ENCODE data around the gene RABGAP1L.
"Not testable (repeated sequence)": the region's sequence is repeated elsewhere in the genome, so short reads cannot be mapped to it uniquely, and the experiment has no call there.

Gene RABGAP1L

GRCh38 chr1:175013445-175013844 is 854.1 kb downstream of the RABGAP1L start:
- no peak for FAIRE-seq

DNA sequence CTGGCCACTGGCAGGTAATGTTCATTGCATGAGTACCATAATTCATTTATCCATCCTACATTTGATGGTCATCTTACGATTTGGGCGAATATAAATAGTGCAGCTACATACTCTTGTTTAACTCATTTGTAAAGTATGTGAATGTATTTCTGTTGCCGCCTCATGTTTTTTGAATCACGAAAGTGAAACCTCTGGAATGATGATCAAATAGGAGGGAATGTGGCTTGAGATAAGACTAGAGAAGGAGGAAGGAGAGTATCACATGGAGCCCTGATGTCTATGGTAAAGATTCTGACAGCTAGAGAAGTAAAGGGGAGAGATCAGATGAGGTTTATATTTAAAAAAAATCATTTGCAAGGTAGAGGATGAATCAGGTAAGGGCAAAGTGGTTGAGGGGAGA is 855.9 kb downstream of the RABGAP1L start:
- no peak for FAIRE-seq

DNA sequence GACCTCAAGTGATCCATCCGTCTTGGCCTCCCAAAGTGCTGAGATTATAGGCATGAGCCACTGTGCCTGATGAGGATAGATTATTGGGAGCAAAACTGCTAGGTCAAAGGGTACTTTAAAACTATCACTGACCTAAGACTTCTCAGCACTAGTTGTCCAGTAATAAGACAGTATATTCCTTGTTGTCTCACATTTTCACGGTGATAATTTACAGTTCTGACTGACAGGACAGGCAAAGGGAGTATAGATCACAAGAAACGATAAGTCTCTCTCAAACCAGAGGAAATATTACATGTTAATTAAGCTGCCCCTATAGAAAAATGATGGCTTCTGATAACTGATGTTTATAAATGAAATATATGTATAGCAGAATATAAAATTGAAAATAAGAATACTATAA is 860.2 kb downstream of the RABGAP1L start:
- FAIRE-seq = no peak

DNA sequence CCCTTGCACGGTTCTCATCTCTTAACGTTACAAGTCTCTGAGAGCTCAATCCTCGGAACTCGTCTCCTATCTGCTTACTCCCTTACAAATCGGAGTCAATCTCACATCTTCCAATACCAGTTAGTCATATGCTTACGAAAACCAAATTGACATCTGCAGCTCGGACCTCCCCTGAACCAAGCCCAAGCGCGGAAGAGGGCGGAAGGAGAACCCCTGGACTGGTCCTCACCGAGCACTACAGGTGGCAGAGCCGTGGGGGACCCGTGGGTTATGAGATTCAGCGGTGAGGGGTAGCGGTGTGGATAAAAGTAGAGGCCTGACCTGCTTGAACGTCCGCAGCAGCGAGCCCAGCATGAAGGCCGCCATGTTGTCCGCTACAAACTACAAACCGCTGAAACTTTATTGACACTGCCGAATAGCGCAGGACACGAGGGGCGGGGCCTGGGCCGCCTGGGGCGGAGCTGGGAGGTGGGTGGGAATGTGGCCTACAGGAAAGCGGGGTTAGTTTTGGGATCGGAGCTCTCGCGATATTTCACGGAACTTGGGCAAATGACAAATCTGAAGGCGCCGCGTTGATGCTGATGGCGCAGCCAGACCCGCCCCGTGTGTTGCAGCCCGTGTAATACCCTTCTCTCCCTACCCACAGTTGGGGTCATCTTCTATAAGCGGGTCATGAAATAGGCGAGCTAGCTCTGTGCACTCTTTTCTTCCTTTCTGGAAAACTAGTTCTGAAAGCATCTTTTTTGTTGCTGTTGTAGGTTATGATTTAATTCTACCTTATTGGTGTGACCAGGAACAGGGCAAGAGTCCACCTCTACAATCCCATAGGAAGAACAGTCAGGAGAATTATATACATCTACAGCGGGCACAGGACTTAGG is 864.0 kb downstream of the RABGAP1L start, which contains the start of gene MRPS14:
Gene MRPS14, minus strand, starts transcription at position 383 of the 879 bp plus-strand sequence. Its CDS starts 17 bp downstream, at position 366.
- peak; percentile 36 for FAIRE-seq

- not testable (repeated sequence) for FAIRE-seq
Measured at GRCh38 chr1:175023922-175024242, 864.6 kb downstream of the RABGAP1L start.

DNA sequence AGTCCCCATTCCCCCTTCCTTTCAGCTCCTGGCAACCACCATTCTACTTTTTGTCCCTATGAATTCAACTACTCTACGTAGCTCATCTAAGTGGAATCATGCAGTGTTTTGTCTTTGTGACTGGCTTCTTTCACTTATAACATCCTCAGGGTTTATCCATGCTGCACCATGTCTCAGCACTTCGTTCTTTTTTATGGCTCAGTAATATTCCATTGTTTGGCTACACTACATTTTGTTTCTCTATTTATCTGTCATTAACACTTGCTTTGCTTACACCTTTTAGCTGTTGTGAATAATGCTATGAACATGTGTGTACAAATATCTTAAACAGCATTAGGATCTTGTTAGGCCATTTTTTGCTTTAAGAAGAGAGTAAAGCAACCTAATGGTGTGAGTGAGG is 865.5 kb downstream of the RABGAP1L start:
- FAIRE-seq = no peak

GRCh38 chr1:175033953-175034352 is 874.6 kb downstream of the RABGAP1L start:
- no peak for FAIRE-seq

DNA sequence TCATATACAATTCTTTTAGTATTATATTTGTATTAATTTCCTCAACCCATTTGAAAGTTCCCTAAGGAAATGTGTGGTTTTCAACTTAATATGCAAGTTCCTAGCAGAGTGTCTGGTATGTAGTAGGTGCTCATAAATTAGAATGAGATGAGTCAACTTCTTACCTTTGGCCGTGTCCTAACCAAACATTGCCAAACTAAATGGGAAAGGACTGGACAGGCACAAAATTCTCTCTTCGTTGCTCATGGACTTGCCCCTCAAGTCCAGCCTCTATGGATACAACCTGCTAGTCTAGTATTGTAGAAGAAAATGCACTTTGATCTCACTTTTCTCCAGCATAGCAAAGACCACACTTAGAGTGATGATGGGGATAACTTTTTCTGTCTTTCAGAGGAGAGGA is 875.5 kb downstream of the RABGAP1L start:
- FAIRE-seq = no peak

GRCh38 chr1:175035865-175036264 is 876.5 kb downstream of the RABGAP1L start:
- FAIRE-seq = no peak

GRCh38 chr1:175036476-175036875 is 877.2 kb downstream of the RABGAP1L start:
- no peak for FAIRE-seq

DNA sequence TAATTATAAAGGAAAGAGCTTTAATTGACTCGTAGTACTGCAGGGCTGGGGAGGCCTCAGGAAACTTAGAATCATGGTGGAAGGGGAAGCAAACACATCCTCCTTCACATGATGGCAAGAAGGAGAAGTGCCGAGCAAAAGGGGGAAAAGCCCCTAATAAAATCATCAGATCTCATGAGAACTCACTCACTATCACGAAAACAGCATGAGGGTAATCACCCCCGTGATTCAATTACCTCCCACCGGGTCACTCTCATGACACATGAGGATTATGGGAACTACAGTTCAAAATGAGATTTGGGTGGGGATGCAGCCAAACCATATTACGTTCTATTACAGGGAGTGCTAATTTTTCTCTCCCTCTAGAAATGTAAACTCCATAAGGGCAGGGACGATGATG is 878.1 kb downstream of the RABGAP1L start:
- no peak for FAIRE-seq

GRCh38 chr1:175040324-175040879 is 881.1 kb downstream of the RABGAP1L start:
- FAIRE-seq = no peak

- no peak for FAIRE-seq
Measured at GRCh38 chr1:175042650-175043049, 883.3 kb downstream of the RABGAP1L start.

GRCh38 chr1:175043824-175044223 is 884.5 kb downstream of the RABGAP1L start:
- FAIRE-seq = no peak

DNA sequence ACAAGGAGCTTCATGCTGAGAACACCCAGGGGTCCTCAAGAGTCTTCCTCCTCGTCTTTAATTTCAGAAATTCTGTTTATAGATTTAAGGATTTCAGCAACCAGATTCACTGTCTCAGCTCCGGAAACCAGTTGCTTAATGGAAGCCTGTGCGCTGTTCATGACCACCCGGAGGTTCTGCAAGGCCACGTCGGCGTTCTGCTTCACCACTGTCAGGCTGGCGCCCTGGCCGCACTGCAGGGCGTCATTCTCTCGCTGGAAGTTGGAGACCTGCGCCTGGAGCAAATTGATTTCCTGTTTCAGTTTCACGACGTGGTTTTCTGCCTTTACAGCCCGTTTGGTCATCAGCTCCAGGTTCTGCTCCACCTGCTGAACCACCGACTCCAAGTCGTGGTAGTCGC is 885.3 kb downstream of the RABGAP1L start:
- FAIRE-seq = not testable (repeated sequence)

All from colon (tissue), 2 donors.